ENCODE results near the gene VEPH1.

VEPH1 gene

GRCh38 chr3:157420606-157421130 lies 82.5 kb downstream of the VEPH1 start:
- DNase-seq: no peak

DNA sequence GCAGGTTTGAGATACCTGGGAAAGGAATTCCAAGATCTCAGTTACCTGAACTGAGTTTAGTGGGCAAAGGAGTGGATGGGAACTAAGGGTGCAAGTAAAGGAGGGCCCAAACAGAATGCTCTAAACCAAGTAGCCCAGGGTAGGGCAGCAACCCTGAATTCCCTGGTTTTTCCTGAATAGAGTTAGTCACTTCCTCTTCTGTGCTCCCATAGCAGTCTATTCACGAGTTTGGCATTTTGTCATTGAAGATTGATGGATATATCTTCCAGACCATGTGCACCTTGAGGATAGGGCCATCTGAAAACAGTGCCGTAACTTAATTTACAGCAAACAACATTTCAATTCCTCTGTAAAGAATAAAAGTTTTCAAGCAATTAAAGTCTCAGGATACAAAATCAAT lies 85.1 kb downstream of the VEPH1 start:
- DNase-seq: no peak

- no peak for DNase-seq
Observed at GRCh38 chr3:157417247-157417646, 86.0 kb downstream of the VEPH1 start.

- no peak for DNase-seq
Observed at GRCh38 chr3:157416347-157417087, 86.7 kb downstream of the VEPH1 start.

- DNase-seq: no peak
Observed at GRCh38 chr3:157414861-157415260, 88.4 kb downstream of the VEPH1 start.

GRCh38 chr3:157412323-157412855 lies 90.8 kb downstream of the VEPH1 start:
- DNase-seq: no peak

DNA sequence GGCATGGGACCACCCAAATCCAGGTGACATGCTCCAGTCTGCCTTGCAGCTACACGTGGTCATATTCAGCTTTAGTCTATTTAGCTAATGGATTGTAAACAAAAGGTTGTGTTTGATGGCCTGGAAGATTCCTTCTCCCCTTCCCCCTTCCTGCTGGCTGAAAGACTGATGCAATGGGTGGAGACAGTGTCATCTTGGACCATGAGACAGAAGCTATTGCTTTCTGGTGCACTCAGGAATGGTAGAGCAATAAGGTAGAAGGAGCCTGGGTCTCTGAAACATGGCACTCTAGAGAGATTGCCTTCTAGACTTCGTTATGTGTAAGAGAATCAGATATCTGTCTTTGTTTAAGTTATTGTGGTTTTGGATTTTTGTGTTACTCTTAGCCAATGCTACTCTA lies 92.3 kb downstream of the VEPH1 start:
- no peak for DNase-seq

GRCh38 chr3:157409516-157409915 lies 93.7 kb downstream of the VEPH1 start:
- DNase-seq: no peak

DNA sequence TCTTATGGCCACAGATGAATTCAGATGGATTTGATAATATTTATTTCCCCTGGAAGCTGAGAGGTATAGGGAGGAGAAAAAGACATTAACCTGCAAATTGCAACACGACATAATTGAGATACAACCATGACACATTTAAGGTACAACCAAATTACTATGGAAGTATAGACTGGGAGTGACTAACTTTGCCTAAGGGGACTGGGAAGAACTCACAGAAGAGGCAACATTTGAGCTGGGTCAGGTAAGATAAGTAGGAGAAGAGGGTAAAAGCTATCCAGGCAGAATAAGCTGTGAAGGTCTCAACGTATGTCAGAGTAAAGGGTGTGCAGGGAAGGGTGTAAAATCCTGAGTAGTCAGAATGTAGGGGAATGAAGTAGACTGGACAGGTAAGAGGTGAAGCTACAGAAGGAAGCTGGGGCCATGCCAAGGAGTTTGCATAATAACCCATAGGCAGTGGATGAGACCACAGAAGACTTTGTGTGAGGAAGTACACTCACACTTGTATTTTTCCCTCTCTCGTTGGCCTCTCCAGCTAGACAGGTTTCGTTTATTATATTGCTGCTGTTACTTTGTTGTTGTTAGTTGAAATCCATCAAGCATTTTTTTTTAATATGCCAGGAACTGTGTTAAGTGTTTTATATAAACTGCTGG lies 94.6 kb downstream of the VEPH1 start:
- no peak for DNase-seq

GRCh38 chr3:157407769-157408168 lies 95.4 kb downstream of the VEPH1 start:
- DNase-seq: no peak

GRCh38 chr3:157406394-157406793 lies 96.8 kb downstream of the VEPH1 start:
- no peak for DNase-seq

- no peak for DNase-seq
Observed at GRCh38 chr3:157405457-157405856, 97.8 kb downstream of the VEPH1 start.

- DNase-seq: no peak
Observed at GRCh38 chr3:157404381-157404780, 98.8 kb downstream of the VEPH1 start.

GRCh38 chr3:157398598-157398997 lies 104.6 kb downstream of the VEPH1 start:
- no peak for DNase-seq

GRCh38 chr3:157394411-157394810 lies 108.8 kb downstream of the VEPH1 start:
- no peak for DNase-seq

GRCh38 chr3:157393113-157393512 lies 110.1 kb downstream of the VEPH1 start:
- no peak for DNase-seq

DNA sequence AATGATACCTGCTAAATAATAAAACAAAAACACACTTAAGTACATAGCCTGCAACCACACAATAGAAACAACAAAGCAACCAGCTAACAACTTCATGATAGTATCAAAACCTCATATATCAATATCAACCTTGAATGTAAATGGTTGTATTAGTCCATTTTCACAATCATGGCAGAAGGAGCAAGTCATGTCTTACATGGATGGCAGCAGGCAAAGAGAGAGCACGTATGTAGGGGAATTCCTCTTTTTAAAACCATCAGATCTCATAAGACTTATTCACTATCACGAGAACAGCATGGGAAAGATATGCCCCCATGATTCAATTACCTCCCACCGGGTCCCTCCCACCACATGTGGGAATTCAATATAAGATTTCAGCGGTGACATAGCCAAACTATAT lies 111.1 kb downstream of the VEPH1 start:
- DNase-seq: no peak

- no peak for DNase-seq
Observed at GRCh38 chr3:157390713-157391515, 112.3 kb downstream of the VEPH1 start.

DNA sequence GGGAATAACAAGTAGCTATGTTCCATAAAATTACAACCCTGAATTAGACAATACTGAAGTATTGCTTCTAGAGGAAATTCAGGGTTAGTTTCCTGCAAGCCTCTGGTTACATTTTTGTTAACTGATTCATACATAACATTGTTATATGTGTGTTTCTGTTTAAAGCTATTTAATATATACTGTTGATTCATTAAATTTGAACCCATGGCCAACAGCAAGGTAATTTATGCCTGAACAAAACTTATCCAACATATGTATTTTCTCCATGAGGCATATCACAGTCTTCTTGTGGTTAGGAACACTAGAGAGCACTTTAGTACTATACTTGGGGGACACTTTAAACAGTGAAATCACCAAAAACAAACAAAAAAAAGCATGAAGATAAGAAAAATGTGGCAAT lies 114.2 kb downstream of the VEPH1 start:
- DNase-seq: no peak

DNA sequence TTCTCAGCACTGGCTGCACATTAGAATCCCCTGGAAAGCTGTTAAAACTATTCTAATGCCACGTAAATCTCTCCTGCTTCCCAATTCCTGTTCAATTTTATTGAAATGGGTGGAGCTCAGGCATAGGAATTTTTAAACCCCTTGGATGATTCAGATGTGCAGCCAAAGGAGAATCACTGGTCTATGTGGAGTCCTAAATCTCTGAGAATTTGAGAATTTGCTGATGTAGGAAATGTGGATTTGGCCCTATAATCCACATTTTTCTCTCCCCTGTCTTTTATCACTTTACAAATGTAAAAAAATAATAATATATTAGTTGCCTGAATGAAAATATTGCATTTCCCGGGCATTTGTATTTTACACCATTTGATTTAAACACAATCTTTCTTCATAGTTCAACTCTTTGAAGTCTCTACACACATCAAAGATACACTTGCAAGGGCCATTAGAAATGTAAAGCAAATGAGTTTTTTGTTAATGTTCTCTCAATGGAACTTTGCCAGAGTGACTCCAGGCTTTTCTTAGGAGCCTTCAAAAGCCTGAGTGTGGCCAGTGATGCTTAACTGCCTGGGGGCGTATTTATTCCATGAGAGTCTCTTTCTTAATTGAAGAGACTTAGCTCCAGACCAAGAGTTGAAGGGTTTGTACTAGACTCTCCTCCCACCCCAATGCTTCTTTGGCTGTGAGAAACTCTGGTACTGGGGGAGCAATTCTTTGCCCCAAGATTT lies 115.3 kb downstream of the VEPH1 start:
- DNase-seq: no peak

GRCh38 chr3:157384491-157384890 lies 118.7 kb downstream of the VEPH1 start:
- DNase-seq: no peak

DNA sequence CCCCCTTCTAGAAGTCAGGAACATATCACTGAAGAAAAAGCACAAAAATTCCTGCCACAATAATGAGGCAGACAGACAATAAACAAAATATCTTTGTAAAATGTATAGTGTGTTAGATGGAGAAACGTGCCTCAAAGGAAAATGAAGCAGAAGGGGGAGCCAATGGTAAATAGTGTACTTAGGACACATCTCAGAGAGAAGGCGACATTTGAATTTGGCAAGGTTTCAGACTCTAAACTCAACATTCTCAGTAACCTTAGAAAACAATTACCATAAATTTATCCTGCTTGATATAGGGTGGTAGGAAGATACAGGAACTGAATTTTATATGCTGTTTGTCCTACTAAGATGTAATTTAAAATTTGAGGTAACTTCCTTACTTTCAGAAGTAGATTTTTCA lies 119.2 kb downstream of the VEPH1 start:
- no peak for DNase-seq

- no peak for DNase-seq
Observed at GRCh38 chr3:157381606-157382005, 121.6 kb downstream of the VEPH1 start.
